DOHH2 (cell line): ENCODE data around the gene ADGRB3.

Experiments used
- EZH2phosphoT487 ChIP-seq: fragments of 200-600 bp; sonication (generic); IDR thresholded peaks from 2 replicates; pipeline ENCODE4 v1.6.1; 2017; ENCODE audit warnings: borderline replicate concordance, mild to moderate bottlenecking, antibody characterized with exemption, low read length, moderate library complexity, mixed read lengths
- TF ChIP-seq, protein P1 (sequence below): fragments of 200-600 bp; sonication (generic); IDR thresholded peaks from one replicate; pipeline ENCODE4 v1.5.1; 2014; ENCODE audit warnings: antibody characterized with exemption, mild to moderate bottlenecking, low read depth, low read length; ENCODE audit not compliant: poor library complexity, severe bottlenecking

DNA sequence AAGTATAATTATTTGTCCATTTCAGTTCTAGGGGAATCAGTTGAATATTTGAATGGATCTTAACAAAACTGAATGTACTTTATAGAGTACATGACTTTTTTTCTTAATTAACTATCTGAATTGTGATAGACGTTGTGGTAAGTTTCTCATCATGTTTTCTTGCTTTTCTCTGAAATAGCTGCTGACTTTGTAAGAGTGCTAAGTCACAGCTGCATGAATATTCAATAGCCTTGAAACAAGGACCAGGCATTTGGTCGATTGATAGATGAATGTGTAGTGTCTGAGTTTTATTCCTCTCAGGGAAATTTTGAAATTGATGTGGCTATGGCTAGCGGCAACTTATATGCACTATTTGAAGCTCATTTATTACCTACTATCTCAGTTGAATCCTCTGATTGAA is 56.0 kb downstream of the ADGRB3 start:
- TF ChIP-seq, protein P1, sequence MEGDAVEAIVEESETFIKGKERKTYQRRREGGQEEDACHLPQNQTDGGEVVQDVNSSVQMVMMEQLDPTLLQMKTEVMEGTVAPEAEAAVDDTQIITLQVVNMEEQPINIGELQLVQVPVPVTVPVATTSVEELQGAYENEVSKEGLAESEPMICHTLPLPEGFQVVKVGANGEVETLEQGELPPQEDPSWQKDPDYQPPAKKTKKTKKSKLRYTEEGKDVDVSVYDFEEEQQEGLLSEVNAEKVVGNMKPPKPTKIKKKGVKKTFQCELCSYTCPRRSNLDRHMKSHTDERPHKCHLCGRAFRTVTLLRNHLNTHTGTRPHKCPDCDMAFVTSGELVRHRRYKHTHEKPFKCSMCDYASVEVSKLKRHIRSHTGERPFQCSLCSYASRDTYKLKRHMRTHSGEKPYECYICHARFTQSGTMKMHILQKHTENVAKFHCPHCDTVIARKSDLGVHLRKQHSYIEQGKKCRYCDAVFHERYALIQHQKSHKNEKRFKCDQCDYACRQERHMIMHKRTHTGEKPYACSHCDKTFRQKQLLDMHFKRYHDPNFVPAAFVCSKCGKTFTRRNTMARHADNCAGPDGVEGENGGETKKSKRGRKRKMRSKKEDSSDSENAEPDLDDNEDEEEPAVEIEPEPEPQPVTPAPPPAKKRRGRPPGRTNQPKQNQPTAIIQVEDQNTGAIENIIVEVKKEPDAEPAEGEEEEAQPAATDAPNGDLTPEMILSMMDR, result no peak
- no peak for TF ChIP-seq EZH2phosphoT487
